ENCODE measurements around the gene VPS11. TPM values are rescaled to one million over a fixed set of nuclear protein-coding genes. Genes with fewer than 3 reads are reported as not detected.

VPS11 gene
- total RNA-seq, 2 experiments from 2014 or later: 76.4 to 84.3 TPM

- TF ChIP-seq CTCF (IDR thresholded peaks at IDR 0.05): no peak
- Mint-ChIP-seq H3K27ac (peak overlapping the region; percentile 67), H3K4me3 (peak overlapping the region; percentile 17), H3K27me3 (no peaks in the 10 kb centered on the region), H3K9me3 (no peaks in the 10 kb centered on the region), H3K36me3 (ENCODE audit: low read depth) (peaks cover 58% of the 10 kb centered on the region), H3K4me1 (ENCODE audit: low read depth) (peaks cover 54% of the 10 kb centered on the region)
- POLR2A ChIA-PET: interaction anchor here (0.8 to 1.2 kb wide), 2 partner anchors 32 to 80 kb away, joined by 3 read pairs; partner anchors contain the start of gene HYOU1
- ATAC-seq (ENCODE audit: poor library complexity): no peak
- intact Hi-C loops (cut with DNase I, micrococcal nuclease): no loop called here
- Histone ChIP-seq H3K27me3 (ENCODE audit: control insufficient read depth in 1 of 2, insufficient read depth in 2 of 2, low read length in 2 of 2) (no peaks in the 10 kb centered on the region), H3K4me1 (ENCODE audit: insufficient read depth, low read length) (peaks cover 52% of the 10 kb centered on the region), H3K36me3 (ENCODE audit: insufficient read depth, low read length) (peaks cover 70% of the 10 kb centered on the region), H3K4me3 (ENCODE audit: low read length) (no peak overlapping the region), H3K9me3 (ENCODE audit: control insufficient read depth in 1 of 2, insufficient read depth in 1 of 2, low read length in 2 of 2) (no peaks in the 10 kb centered on the region), H3K27ac (ENCODE audit: low read depth in 1 of 2, low read length in 2 of 2) (no peak overlapping the region)
- no peak for DNase-seq
- CTCF ChIA-PET: interaction anchor here (0.7 kb wide), 1 partner anchor 17 kb away, joined by 5 read pairs; no protein-coding TSS in a partner anchor
Observed at GRCh38 chr11:119024430-119025098, 43.1 kb upstream of the VPS11 start.

- no peak overlapping the region for H3K27ac ChIP-seq (ENCODE audit: low read depth in 1 of 2, low read length in 2 of 2)
- ChIA-PET POLR2A (interaction anchor here (0.8 to 1.2 kb wide), 2 partner anchors 32 to 79 kb away, joined by 3 read pairs; partner anchors contain the start of gene HYOU1), CTCF (interaction anchor here (0.7 kb wide), 1 partner anchor 17 kb away, joined by 5 read pairs; no protein-coding TSS in a partner anchor)
- ATAC-seq (ENCODE audit: poor library complexity) (no peak), DNase-seq (no peak)
- H3K4me1 ChIP-seq (ENCODE audit: insufficient read depth, low read length): peaks cover 52% of the 10 kb centered on the region
- H3K27me3 ChIP-seq (ENCODE audit: control insufficient read depth in 1 of 2, insufficient read depth in 2 of 2, low read length in 2 of 2): no peaks in the 10 kb centered on the region
- Mint-ChIP-seq H3K27ac (peak overlapping the region; percentile 67), H3K4me1 (ENCODE audit: low read depth) (peaks cover 53% of the 10 kb centered on the region), H3K36me3 (ENCODE audit: low read depth) (peaks cover 53% of the 10 kb centered on the region), H3K27me3 (no peaks in the 10 kb centered on the region), H3K9me3 (no peaks in the 10 kb centered on the region), H3K4me3 (peak overlapping the region; percentile 30)
- H3K4me3 ChIP-seq (ENCODE audit: low read length): no peak overlapping the region
- TF ChIP-seq CTCF (IDR thresholded peaks at IDR 0.05): no peak
- H3K9me3 ChIP-seq (ENCODE audit: control insufficient read depth in 1 of 2, insufficient read depth in 1 of 2, low read length in 2 of 2): no peaks in the 10 kb centered on the region
- peaks cover 67% of the 10 kb centered on the region for H3K36me3 ChIP-seq (ENCODE audit: insufficient read depth, low read length)
- intact Hi-C loops (cut with DNase I, micrococcal nuclease): no loop called here
Observed at GRCh38 chr11:119025099-119025473, 42.5 kb upstream of the VPS11 start.

- DNase-seq (no peak), ATAC-seq (ENCODE audit: poor library complexity) (no peak)
- no peak for TF ChIP-seq CTCF (IDR thresholded peaks at IDR 0.05)
- H3K4me1 ChIP-seq (ENCODE audit: insufficient read depth, low read length): peaks cover 49% of the 10 kb centered on the region
- ChIA-PET CTCF (no interaction called here), POLR2A (interaction anchor here (0.8 to 1.2 kb wide), 2 partner anchors 31 to 79 kb away, joined by 3 read pairs; partner anchors contain the start of gene HYOU1)
- H3K36me3 Mint-ChIP-seq (ENCODE audit: low read depth): peaks cover 50% of the 10 kb centered on the region
- H3K36me3 ChIP-seq (ENCODE audit: insufficient read depth, low read length): peaks cover 63% of the 10 kb centered on the region
- H3K27me3 ChIP-seq (ENCODE audit: control insufficient read depth in 1 of 2, insufficient read depth in 2 of 2, low read length in 2 of 2): no peaks in the 10 kb centered on the region
- H3K9me3 Mint-ChIP-seq: no peaks in the 10 kb centered on the region
- H3K9me3 ChIP-seq (ENCODE audit: control insufficient read depth in 1 of 2, insufficient read depth in 1 of 2, low read length in 2 of 2): no peaks in the 10 kb centered on the region
- H3K27me3 Mint-ChIP-seq: no peaks in the 10 kb centered on the region
- no peak overlapping the region for H3K4me3 ChIP-seq (ENCODE audit: low read length)
- H3K27ac Mint-ChIP-seq: peak overlapping the region; percentile 67
- peak overlapping the region; percentile 30 for H3K4me3 Mint-ChIP-seq
- H3K4me1 Mint-ChIP-seq (ENCODE audit: low read depth): peaks cover 48% of the 10 kb centered on the region
- intact Hi-C loops (cut with DNase I, micrococcal nuclease): no loop called here
- no peak overlapping the region for H3K27ac ChIP-seq (ENCODE audit: low read depth in 1 of 2, low read length in 2 of 2)
Observed at GRCh38 chr11:119025541-119025940, 42.1 kb upstream of the VPS11 start.

Data from CD4-positive, alpha-beta T cell (primary cell).